ENCODE measurements around the gene CASP7. TPM values are rescaled to one million over a fixed set of nuclear protein-coding genes. Genes with fewer than 3 reads are reported as not detected.

The CASP7 gene
- total RNA-seq, 1 experiment from 2014 or later = 38.2 TPM

GRCh38 chr10:113776553-113776952 is 96.8 kb downstream of the CASP7 start:
- Histone ChIP-seq H3K9me3 (ENCODE audit: control insufficient read depth, insufficient read depth, low read depth, low read length) (no peaks in the 10 kb centered on the region), H3K27ac (ENCODE audit: low read length) (no peak overlapping the region), H3K36me3 (ENCODE audit: control insufficient read depth, insufficient read depth, low read length) (no peaks in the 10 kb centered on the region), H3K27me3 (ENCODE audit: control insufficient read depth, insufficient read depth, low read length) (peaks cover 17% of the 10 kb centered on the region), H3K4me3 (ENCODE audit: low read depth in 2 of 2, low read length in 2 of 2) (no peak overlapping the region), H3K4me1 (ENCODE audit: control insufficient read depth, insufficient read depth, low read length) (no peaks in the 10 kb centered on the region)
- BruUV-seq (replicated peaks) = no TSS peak
- in situ Hi-C loops (cut with HindIII; ENCODE audit: low pct_unique_long_range_greater_than_20kb, low sequenced_read_pairs) (no loop called here), intact Hi-C loops (cut with micrococcal nuclease; ENCODE audit: unreplicated experiment) (no loop called here)
- DNase-seq (ENCODE audit: low read depth, low spot score) = no peak
- TF ChIP-seq REST (IDR thresholded peaks at IDR 0.05; ENCODE audit: insufficient read depth in 1 of 2, low read depth in 2 of 2, low read length in 1 of 2) (no peak), SIN3A (IDR thresholded peaks at IDR 0.05; ENCODE audit: borderline replicate concordance, insufficient read depth, low read depth, low read length) (no peak), POLR2AphosphoS5 (IDR thresholded peaks at IDR 0.05; ENCODE audit: low read depth, low read length) (no peak), TCF7L2 (IDR thresholded peaks at IDR 0.05; ENCODE audit: low read depth, low read length) (no peak), CTCF (IDR thresholded peaks at IDR 0.05) (no peak)
- CTCF ChIA-PET = no interaction called here
- ATAC-seq = no peak
- POLR2A ChIA-PET = no interaction called here

Small RNAs within 50 kb of the gene (microRNA-seq; reads per million reads assigned to microRNA genes)
- gene MIR4483 (ENCODE audit: unreplicated experiment) = not detected

Other genes starting within 250 kb of the CASP7 start
- gene HABP2, start 126.9 kb upstream of the CASP7 start, total RNA-seq (2021; ENCODE audit: unreplicated experiment) = 0.13 TPM
- gene NRAP, start 15.9 kb upstream of the CASP7 start, total RNA-seq (2021; ENCODE audit: unreplicated experiment) = not detected
- 0.21 TPM for gene PLEKHS1, start 71.8 kb downstream of the CASP7 start, total RNA-seq (2021; ENCODE audit: unreplicated experiment)
- gene DCLRE1A, start 174.2 kb downstream of the CASP7 start, total RNA-seq (2021; ENCODE audit: unreplicated experiment) = 15.0 TPM
- 47.3 TPM for gene NHLRC2, start 174.7 kb downstream of the CASP7 start, total RNA-seq (2021; ENCODE audit: unreplicated experiment)

Measured in Panc1 (cell line).